HCT116 (cell line): Measurements from ENCODE around the gene MYH11. TPM values are rescaled to one million over a fixed set of nuclear protein-coding genes. Genes with fewer than 3 reads are reported as not detected.

ENCODE experiments used
- ATAC-seq: fragments of 200-7000 bp; cut with Tn5 transposase; 2 replicates; pipeline ENCODE4 v1.9.1; 2020; ENCODE audit warnings: mild to moderate bottlenecking, moderate library complexity
- BruUV-seq: library from RNA; stranded (reverse); fragments of 400-500 nt; replicated peaks from 2 replicates; lab custom pipeline; 2021; lab: Mats Ljungman, UMichigan
- CTCF ChIA-PET: fragments of 300-600 bp; sonication (Branson Sonifier 250); formaldehyde crosslinking; loops from one replicate; lab custom pipeline; 2021; ENCODE audit warnings: antibody characterized with exemption; lab: Charles Lee
- POLR2A ChIA-PET: fragments of 300-600, 350-600 bp; sonication (Branson Sonifier 250); formaldehyde crosslinking; loops from one replicate; lab custom pipeline; 2021; ENCODE audit warnings: antibody characterized with exemption; lab: Charles Lee
- RAD21 ChIA-PET, 2 experiments: fragments of 300-600 bp; sonication (Branson Sonifier 250); formaldehyde crosslinking; loops; one replicate each; lab custom pipeline; 2023; ENCODE audit warnings: low total read pairs in 2 of 2; ENCODE audit not compliant: uncharacterized antibody in 2 of 2, unreplicated experiment in 2 of 2, low non-redundant PET in 1 of 2; lab: Charles Lee
- DNase-seq: peaks from one replicate; pipeline ENCODE4 v3.0.0-alpha.2; 2010; ENCODE audit warnings: low read depth, low spot score
- H2AFZ ChIP-seq: fragments of 200-600 bp; shearing (Covaris generic), sonication (generic); 2 replicates; pipeline ENCODE4 v1.6.1; 2017; ENCODE audit warnings: low read depth, mixed run types, mixed read lengths, antibody characterized with exemption, low read length; ENCODE audit not compliant: poor library complexity, severe bottlenecking
- H3K27ac ChIP-seq: 2 replicates; pipeline ENCODE4 v1.5.1; 2012; ENCODE audit warnings: low read depth, low read length
- H3K27me3 ChIP-seq: fragments of 200-600 bp; sonication (generic); 2 replicates; pipeline ENCODE4 v1.6.1; 2016; ENCODE audit warnings: mixed run types, low read length, mixed read lengths; ENCODE audit not compliant: insufficient read depth
- H3K36me3 ChIP-seq, 2 experiments: fragments of 200-500 bp in 1 of 2; fragments of 200-600 bp in 1 of 2; sonication (Bioruptor generic) in 1 of 2; sonication (generic) in 1 of 2; 2 replicates each; pipeline versions ENCODE4 v1.5.1 to v1.6.1; 2014 to 2016; ENCODE audit warnings: low read length in 2 of 2, inconsistent platforms in 1 of 2, mixed read lengths in 1 of 2, mixed run types in 1 of 2; ENCODE audit not compliant: insufficient read depth in 2 of 2, control insufficient read depth in 1 of 2
- H3K4me1 ChIP-seq, 2 experiments: fragments of 200-600 bp in 1 of 2; sonication (generic) in 1 of 2; 2 replicates each; pipeline versions ENCODE4 v1.5.1 to v1.6.1; 2012 to 2017; ENCODE audit warnings: low read length in 2 of 2, inconsistent platforms in 1 of 2, mild to moderate bottlenecking in 1 of 2, mixed read lengths in 1 of 2, mixed run types in 1 of 2, moderate library complexity in 1 of 2; ENCODE audit not compliant: insufficient read depth in 2 of 2, control insufficient read depth in 1 of 2
- H3K4me2 ChIP-seq: fragments of 200-600 bp; sonication (generic); 2 replicates; pipeline ENCODE4 v1.6.1; 2017; ENCODE audit warnings: mixed run types, low read length, mixed read lengths
- H3K4me3 ChIP-seq, 2 experiments: fragments of 200-600 bp in 1 of 2; sonication (generic) in 1 of 2; replicated peaks in 1 of 2; 2 replicates each; pipeline ENCODE4 v1.5.1; 2011 to 2016; ENCODE audit warnings: low read length in 2 of 2, control low read depth in 1 of 2, low read depth in 1 of 2, mild to moderate bottlenecking in 1 of 2, mixed read lengths in 1 of 2, mixed run types in 1 of 2
- H3K79me2 ChIP-seq: fragments of 200-600 bp; sonication (generic); 2 replicates; pipeline ENCODE4 v1.6.1; 2017; ENCODE audit warnings: mild to moderate bottlenecking, mixed run types, low read length, moderate library complexity, mixed read lengths; ENCODE audit not compliant: insufficient read depth
- H3K9ac ChIP-seq: fragments of 200-600 bp; sonication (generic); 2 replicates; pipeline ENCODE4 v1.6.1; 2016; ENCODE audit warnings: low read length, mixed read lengths
- H3K9me2 ChIP-seq: fragments of 200-600 bp; sonication (generic), shearing (Covaris generic); 2 replicates; pipeline ENCODE4 v1.6.1; 2017; ENCODE audit warnings: mixed run types, mild to moderate bottlenecking, moderate library complexity; ENCODE audit not compliant: insufficient read depth
- H3K9me3 ChIP-seq, 2 experiments: fragments of 200-500 bp in 1 of 2; fragments of 200-600 bp in 1 of 2; sonication (Bioruptor generic) in 1 of 2; sonication (generic) in 1 of 2; 2 replicates each; pipeline ENCODE4 v1.6.1; 2014 to 2017; ENCODE audit warnings: low read length in 2 of 2, mixed read lengths in 2 of 2, inconsistent platforms in 1 of 2, low read depth in 1 of 2, mild to moderate bottlenecking in 1 of 2, mixed run types in 1 of 2, moderate library complexity in 1 of 2; ENCODE audit not compliant: control insufficient read depth in 1 of 2, insufficient read depth in 1 of 2
- H4K20me1 ChIP-seq: fragments of 200-600 bp; sonication (generic), shearing (Covaris generic); 2 replicates; pipeline ENCODE4 v1.6.1; 2017; ENCODE audit warnings: mixed run types, mild to moderate bottlenecking, moderate library complexity; ENCODE audit not compliant: insufficient read depth
- ATF3 ChIP-seq: IDR thresholded peaks from 2 replicates; pipeline ENCODE4 v1.6.1; 2012
- CBX3 ChIP-seq: IDR thresholded peaks from 2 replicates; pipeline ENCODE4 v1.6.1; 2012; ENCODE audit warnings: low read depth
- CEBPB ChIP-seq: IDR thresholded peaks from 2 replicates; pipeline ENCODE4 v1.6.1; 2012; ENCODE audit warnings: low read depth
- EGR1 ChIP-seq: IDR thresholded peaks from 2 replicates; pipeline ENCODE4 v1.6.1; 2012; ENCODE audit warnings: low read depth
- ELF1 ChIP-seq: IDR thresholded peaks from 2 replicates; pipeline ENCODE4 v1.6.1; 2012; ENCODE audit warnings: low read depth, borderline replicate concordance
- EZH2 ChIP-seq: fragments of 200-600 bp; sonication (generic); IDR thresholded peaks from 2 replicates; pipeline ENCODE4 v1.6.1; 2017; ENCODE audit warnings: antibody characterized with exemption, mixed run types
- FOSL1 ChIP-seq: IDR thresholded peaks from 2 replicates; pipeline ENCODE4 v1.6.1; 2012; ENCODE audit warnings: low read depth
- JUND ChIP-seq: IDR thresholded peaks from 2 replicates; pipeline ENCODE4 v1.6.1; 2012
- MAX ChIP-seq: IDR thresholded peaks from 2 replicates; pipeline ENCODE4 v1.6.1; 2012
- POLR2A ChIP-seq: IDR thresholded peaks from 2 replicates; pipeline ENCODE4 v1.7.0; 2011; ENCODE audit warnings: borderline replicate concordance; ENCODE audit not compliant: insufficient read depth, insufficient read length; ENCODE audit errors: extremely low read depth
- POLR2AphosphoS5 ChIP-seq: IDR thresholded peaks from 2 replicates; pipeline ENCODE4 v1.6.1; 2011; ENCODE audit warnings: mild to moderate bottlenecking, low read depth, low read length, moderate library complexity
- SIN3A ChIP-seq: IDR thresholded peaks from 2 replicates; pipeline ENCODE4 v1.6.1; 2012; ENCODE audit warnings: low read depth
- SP1 ChIP-seq: IDR thresholded peaks from 2 replicates; pipeline ENCODE4 v1.6.1; 2012; ENCODE audit warnings: low read depth
- SRF ChIP-seq: IDR thresholded peaks from 2 replicates; pipeline ENCODE4 v1.6.1; 2012; ENCODE audit warnings: low read depth
- YY1 ChIP-seq: IDR thresholded peaks from 2 replicates; pipeline ENCODE4 v1.6.1; 2011; ENCODE audit warnings: low read length, low read depth, moderate library complexity, mild to moderate bottlenecking; ENCODE audit not compliant: insufficient replicate concordance; ENCODE audit errors: extremely low read depth
- ZBTB33 ChIP-seq: IDR thresholded peaks from 2 replicates; pipeline ENCODE4 v1.6.1; 2011; ENCODE audit warnings: mild to moderate bottlenecking, low read length, moderate library complexity; ENCODE audit not compliant: insufficient replicate concordance; ENCODE audit errors: extremely low read depth
- intact Hi-C: fragments of 100-400 bp; cut with micrococcal nuclease; formaldehyde crosslinking; loops from 2 replicates; pipeline ENCODE4 v1.10.0; 2022
- total RNA-seq: library from RNA; stranded (reverse); gene quantifications from one replicate; pipeline ENCODE4 v1.2.1, GENCODE V29; 2021; ENCODE audit not compliant: unreplicated experiment

Gene MYH11
- total RNA-seq, 1 experiment from 2014 or later = 0.61 TPM

- ATAC-seq = no peak
- Histone ChIP-seq H3K27ac (no peak overlapping the region), H3K4me2 (peak overlapping the region; percentile 1; the same call in 1 of the 2 replicates), H3K9ac (no peak overlapping the region), H3K4me1 (peaks cover 9 to 21% of the 10 kb centered on the region in 2 experiments; a peak in 3 of 4 replicates), H4K20me1 (no peaks in the 10 kb centered on the region), H2AFZ (no peak overlapping the region), H3K4me3 (no peak overlapping the region), H3K9me3 (no peaks in the 10 kb centered on the region), H3K79me2 (peaks cover 72% of the 10 kb centered on the region), H3K27me3 (no peaks in the 10 kb centered on the region), H3K9me2 (no peaks in the 10 kb centered on the region), H3K36me3 (peaks cover 11 to 13% of the 10 kb centered on the region in 2 experiments; a peak in 3 of 4 replicates)
- intact Hi-C loops = loop anchor here (5.0 kb wide), 1 partner anchor 136 kb away; no protein-coding TSS in a partner anchor
- BruUV-seq = no TSS peak
- RAD21 ChIA-PET = no interaction called here
- CTCF ChIA-PET = no interaction called here
- POLR2A ChIA-PET = interaction anchor here (1.2 kb wide), 1 partner anchor 14 kb away, joined by 3 read pairs; no protein-coding TSS in a partner anchor
- DNase-seq = no peak
- TF ChIP-seq ATF3 (no peak), CBX3 (no peak), FOSL1 (no peak), EGR1 (no peak), POLR2AphosphoS5 (no peak), ELF1 (no peak), CEBPB (no peak), MAX (no peak), SIN3A (no peak), EZH2 (no peak), ZBTB33 (no peak), POLR2A (no peak), YY1 (no peak), JUND (no peak), SRF (no peak), SP1 (no peak)
Observed at GRCh38 chr16:15886078-15886477, 29.2 kb upstream of the MYH11 start.
